Liver (tissue), 9 donors: ENCODE results near the gene OMA1. TPM values are rescaled to one million over a fixed set of nuclear protein-coding genes. Genes with fewer than 3 reads are reported as not detected.

ENCODE experiments used
- DNase-seq: peaks from one replicate; pipeline ENCODE4 v3.0.0-alpha.2; 2017; ENCODE audit warnings: low spot score
- H3K27ac ChIP-seq, 2 donors: one replicate each; pipeline ENCODE4 v1.7.0; 2013; ENCODE audit warnings: inconsistent platforms in 2 of 2, low read length in 2 of 2, control low read depth in 1 of 2, low read depth in 1 of 2, mild to moderate bottlenecking in 1 of 2
- H3K27me3 ChIP-seq, 4 donors: one replicate each; pipeline versions ENCODE4 v1.6.1 to v1.7.0; 2013; ENCODE audit warnings: low read length in 3 of 4, inconsistent platforms in 1 of 4, mild to moderate bottlenecking in 1 of 4, moderate library complexity in 1 of 4; ENCODE audit not compliant: control insufficient read depth in 4 of 4, insufficient read depth in 4 of 4
- H3K36me3 ChIP-seq, 4 donors: one replicate each; pipeline versions ENCODE4 v1.6.1 to v1.7.0; 2013; ENCODE audit warnings: low read length in 3 of 4, mild to moderate bottlenecking in 3 of 4, low read depth in 1 of 4, moderate library complexity in 1 of 4; ENCODE audit not compliant: control insufficient read depth in 4 of 4, insufficient read depth in 3 of 4
- H3K4me1 ChIP-seq, 4 donors: one replicate each; pipeline versions ENCODE4 v1.6.1 to v1.7.0; 2013; ENCODE audit warnings: low read length in 3 of 4, mild to moderate bottlenecking in 3 of 4, moderate library complexity in 1 of 4; ENCODE audit not compliant: control insufficient read depth in 4 of 4, insufficient read depth in 4 of 4
- H3K4me3 ChIP-seq, 3 donors: one replicate each; pipeline versions ENCODE4 v1.6.1 to v1.7.0; 2013; ENCODE audit warnings: low read length in 3 of 3, control low read depth in 1 of 3, low read depth in 1 of 3, mild to moderate bottlenecking in 1 of 3
- H3K9ac ChIP-seq, 2 donors: one replicate each; pipeline ENCODE4 v1.7.0; 2013; ENCODE audit warnings: low read length in 2 of 2, mild to moderate bottlenecking in 2 of 2, moderate library complexity in 2 of 2, control low read depth in 1 of 2, low read depth in 1 of 2
- H3K9me3 ChIP-seq, 4 donors: one replicate each; pipeline versions ENCODE4 v1.6.1 to v1.7.0; 2013; ENCODE audit warnings: low read length in 3 of 4; ENCODE audit not compliant: control insufficient read depth in 4 of 4
- EGR1 ChIP-seq, 2 donors: IDR thresholded peaks; 2 replicates each; pipeline ENCODE4 v1.6.1; 2016 to 2018; ENCODE audit warnings: antibody characterized with exemption in 2 of 2, low read depth in 2 of 2
- FOXA1 ChIP-seq: IDR thresholded peaks from 2 replicates; pipeline ENCODE4 v1.6.1; 2016; ENCODE audit warnings: antibody characterized with exemption
- FOXA2 ChIP-seq: IDR thresholded peaks from 2 replicates; pipeline ENCODE4 v1.6.1; 2016; ENCODE audit warnings: antibody characterized with exemption
- GABPA ChIP-seq, 2 donors: IDR thresholded peaks in 1 of 2; conservative IDR thresholded peaks in 1 of 2; 2 replicates each; pipeline ENCODE4 v1.6.1; 2016; ENCODE audit warnings: antibody characterized with exemption in 2 of 2, mild to moderate bottlenecking in 1 of 2, moderate library complexity in 1 of 2
- HNF4A ChIP-seq, 2 donors: conservative IDR thresholded peaks; 2 replicates each; pipeline ENCODE4 v1.6.1; 2016; ENCODE audit warnings: antibody characterized with exemption in 2 of 2, mild to moderate bottlenecking in 2 of 2
- HNF4G ChIP-seq: IDR thresholded peaks from 2 replicates; pipeline ENCODE4 v1.6.1; 2016; ENCODE audit warnings: antibody characterized with exemption
- JUND ChIP-seq, 2 donors: IDR thresholded peaks; 2 replicates each; pipeline ENCODE4 v1.6.1; 2016; ENCODE audit warnings: antibody characterized with exemption in 2 of 2
- RAD21 ChIP-seq, 2 donors: IDR thresholded peaks; 2 replicates each; pipeline ENCODE4 v1.6.1; 2016; ENCODE audit warnings: antibody characterized with exemption in 2 of 2, mild to moderate bottlenecking in 2 of 2
- RXRA ChIP-seq, 2 donors: IDR thresholded peaks; 2 replicates each; pipeline ENCODE4 v1.6.1; 2017 to 2018; ENCODE audit warnings: antibody characterized with exemption in 2 of 2, mild to moderate bottlenecking in 1 of 2
- TAF1 ChIP-seq: conservative IDR thresholded peaks from 2 replicates; pipeline ENCODE4 v1.6.1; 2016; ENCODE audit warnings: antibody characterized with exemption, mild to moderate bottlenecking
- YY1 ChIP-seq: IDR thresholded peaks from 2 replicates; pipeline ENCODE4 v1.6.1; 2016; ENCODE audit warnings: antibody characterized with exemption, mild to moderate bottlenecking
- WGBS: extraction: QIAGEN DNeasy Blood & Tissue Kit; methylation state at CpG from one replicate; pipeline ENCODE4 v1.1.7; 2013; 5-methylcytosine and 5-hydroxymethylcytosine counted together
- polyA plus RNA-seq, 2 donors: library from polyadenylated mRNA; stranded (reverse) in 1 of 2; unstranded in 1 of 2; fragments of 200-250 nt in 1 of 2; fragments of >200 nt in 1 of 2; fragmentation: Nextera tagmentation in 1 of 2; extraction: Ambion mirVana in 1 of 2; gene quantifications; one replicate each; pipeline versions ENCODE4 v1.2.1 to v1.2.3, GENCODE V29; 2013 to 2015
- total RNA-seq, 2 donors: library from RNA; depleted of rRNA; stranded (reverse); fragments of >200 nt; gene quantifications; one replicate each; pipeline ENCODE4 v1.2.3, GENCODE V29; 2014
- TF ChIP-seq, protein P1 (sequence below): IDR thresholded peaks from 2 replicates; pipeline ENCODE4 v1.6.1; 2016; ENCODE audit warnings: antibody characterized with exemption
- TF ChIP-seq, protein P2 (sequence below): IDR thresholded peaks from 2 replicates; pipeline ENCODE4 v1.6.1; 2016; ENCODE audit warnings: antibody characterized with exemption, mild to moderate bottlenecking
- TF ChIP-seq, protein P3 (sequence below): fragments of 150-350 bp; IDR thresholded peaks from 2 replicates; pipeline ENCODE4 v1.5.1; 2017; ENCODE audit warnings: improper control_type of control experiment, low read depth, low read length; ENCODE audit not compliant: missing input control
- TF ChIP-seq, protein P4 (sequence below): IDR thresholded peaks from 2 replicates; pipeline ENCODE4 v1.6.1; 2016; ENCODE audit warnings: antibody characterized with exemption
- TF ChIP-seq, protein P5 (sequence below): IDR thresholded peaks from 2 replicates; pipeline ENCODE4 v1.6.1; 2016; ENCODE audit warnings: antibody characterized with exemption
- donor health status: healthy.
- donor health status: healthy.
- donor health status: healthy.
- donor health status: healthy.
- donor health status: healthy.

Gene OMA1
- total and polyA plus RNA-seq, 4 donors: 9.1 to 31.0 (median 16.1) TPM

DNA sequence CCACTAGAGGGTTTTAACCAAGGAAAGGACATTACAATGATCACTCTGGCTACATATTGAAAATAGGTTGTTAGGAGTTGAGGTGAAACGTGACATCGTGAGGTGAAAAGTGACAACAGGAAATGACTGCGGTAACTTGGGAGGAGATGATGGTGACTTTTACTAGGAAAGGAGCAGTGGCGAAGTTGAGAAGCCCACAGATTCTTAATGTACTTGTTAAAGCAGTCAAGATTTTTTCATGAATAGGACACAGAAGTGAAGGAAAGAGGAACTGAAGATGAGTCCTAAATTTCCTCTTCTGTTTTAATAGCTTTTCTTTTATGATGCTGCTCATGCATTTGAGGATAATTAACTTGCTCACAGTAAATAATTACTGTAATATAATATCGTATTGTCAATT lies 59.5 kb downstream of the OMA1 start:
- no peak for DNase-seq
- Histone ChIP-seq H3K27ac (no peak overlapping the region), H3K36me3 (peaks cover 0 to 3% (median under 1%) of the 10 kb centered on the region in 4 donors), H3K9me3 (no peaks in the 10 kb centered on the region), H3K27me3 (no peaks in the 10 kb centered on the region), H3K4me3 (no peak overlapping the region), H3K9ac (no peak overlapping the region), H3K4me1 (no peaks in the 10 kb centered on the region)
- TF ChIP-seq YY1 (no peak), TAF1 (no peak), FOXA1 (no peak), HNF4G (no peak), HNF4A (conservative IDR thresholded peaks at IDR 0.05) (no peak), GABPA (IDR thresholded peaks at IDR 0.05 in 1 of 2, conservative IDR thresholded peaks at IDR 0.05 in 1 of 2) (no peak), RAD21 (IDR thresholded peaks at IDR 0.05) (no peak), EGR1 (IDR thresholded peaks at IDR 0.05; ENCODE audit: low read depth in 2 of 2) (no peak), RXRA (IDR thresholded peaks at IDR 0.05) (no peak), JUND (IDR thresholded peaks at IDR 0.05) (no peak)
- TF ChIP-seq, protein P1, sequence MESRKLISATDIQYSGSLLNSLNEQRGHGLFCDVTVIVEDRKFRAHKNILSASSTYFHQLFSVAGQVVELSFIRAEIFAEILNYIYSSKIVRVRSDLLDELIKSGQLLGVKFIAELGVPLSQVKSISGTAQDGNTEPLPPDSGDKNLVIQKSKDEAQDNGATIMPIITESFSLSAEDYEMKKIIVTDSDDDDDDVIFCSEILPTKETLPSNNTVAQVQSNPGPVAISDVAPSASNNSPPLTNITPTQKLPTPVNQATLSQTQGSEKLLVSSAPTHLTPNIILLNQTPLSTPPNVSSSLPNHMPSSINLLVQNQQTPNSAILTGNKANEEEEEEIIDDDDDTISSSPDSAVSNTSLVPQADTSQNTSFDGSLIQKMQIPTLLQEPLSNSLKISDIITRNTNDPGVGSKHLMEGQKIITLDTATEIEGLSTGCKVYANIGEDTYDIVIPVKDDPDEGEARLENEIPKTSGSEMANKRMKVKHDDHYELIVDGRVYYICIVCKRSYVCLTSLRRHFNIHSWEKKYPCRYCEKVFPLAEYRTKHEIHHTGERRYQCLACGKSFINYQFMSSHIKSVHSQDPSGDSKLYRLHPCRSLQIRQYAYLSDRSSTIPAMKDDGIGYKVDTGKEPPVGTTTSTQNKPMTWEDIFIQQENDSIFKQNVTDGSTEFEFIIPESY: no peak
- TF ChIP-seq, protein P2, sequence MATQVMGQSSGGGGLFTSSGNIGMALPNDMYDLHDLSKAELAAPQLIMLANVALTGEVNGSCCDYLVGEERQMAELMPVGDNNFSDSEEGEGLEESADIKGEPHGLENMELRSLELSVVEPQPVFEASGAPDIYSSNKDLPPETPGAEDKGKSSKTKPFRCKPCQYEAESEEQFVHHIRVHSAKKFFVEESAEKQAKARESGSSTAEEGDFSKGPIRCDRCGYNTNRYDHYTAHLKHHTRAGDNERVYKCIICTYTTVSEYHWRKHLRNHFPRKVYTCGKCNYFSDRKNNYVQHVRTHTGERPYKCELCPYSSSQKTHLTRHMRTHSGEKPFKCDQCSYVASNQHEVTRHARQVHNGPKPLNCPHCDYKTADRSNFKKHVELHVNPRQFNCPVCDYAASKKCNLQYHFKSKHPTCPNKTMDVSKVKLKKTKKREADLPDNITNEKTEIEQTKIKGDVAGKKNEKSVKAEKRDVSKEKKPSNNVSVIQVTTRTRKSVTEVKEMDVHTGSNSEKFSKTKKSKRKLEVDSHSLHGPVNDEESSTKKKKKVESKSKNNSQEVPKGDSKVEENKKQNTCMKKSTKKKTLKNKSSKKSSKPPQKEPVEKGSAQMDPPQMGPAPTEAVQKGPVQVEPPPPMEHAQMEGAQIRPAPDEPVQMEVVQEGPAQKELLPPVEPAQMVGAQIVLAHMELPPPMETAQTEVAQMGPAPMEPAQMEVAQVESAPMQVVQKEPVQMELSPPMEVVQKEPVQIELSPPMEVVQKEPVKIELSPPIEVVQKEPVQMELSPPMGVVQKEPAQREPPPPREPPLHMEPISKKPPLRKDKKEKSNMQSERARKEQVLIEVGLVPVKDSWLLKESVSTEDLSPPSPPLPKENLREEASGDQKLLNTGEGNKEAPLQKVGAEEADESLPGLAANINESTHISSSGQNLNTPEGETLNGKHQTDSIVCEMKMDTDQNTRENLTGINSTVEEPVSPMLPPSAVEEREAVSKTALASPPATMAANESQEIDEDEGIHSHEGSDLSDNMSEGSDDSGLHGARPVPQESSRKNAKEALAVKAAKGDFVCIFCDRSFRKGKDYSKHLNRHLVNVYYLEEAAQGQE: no peak
- TF ChIP-seq, protein P3, sequence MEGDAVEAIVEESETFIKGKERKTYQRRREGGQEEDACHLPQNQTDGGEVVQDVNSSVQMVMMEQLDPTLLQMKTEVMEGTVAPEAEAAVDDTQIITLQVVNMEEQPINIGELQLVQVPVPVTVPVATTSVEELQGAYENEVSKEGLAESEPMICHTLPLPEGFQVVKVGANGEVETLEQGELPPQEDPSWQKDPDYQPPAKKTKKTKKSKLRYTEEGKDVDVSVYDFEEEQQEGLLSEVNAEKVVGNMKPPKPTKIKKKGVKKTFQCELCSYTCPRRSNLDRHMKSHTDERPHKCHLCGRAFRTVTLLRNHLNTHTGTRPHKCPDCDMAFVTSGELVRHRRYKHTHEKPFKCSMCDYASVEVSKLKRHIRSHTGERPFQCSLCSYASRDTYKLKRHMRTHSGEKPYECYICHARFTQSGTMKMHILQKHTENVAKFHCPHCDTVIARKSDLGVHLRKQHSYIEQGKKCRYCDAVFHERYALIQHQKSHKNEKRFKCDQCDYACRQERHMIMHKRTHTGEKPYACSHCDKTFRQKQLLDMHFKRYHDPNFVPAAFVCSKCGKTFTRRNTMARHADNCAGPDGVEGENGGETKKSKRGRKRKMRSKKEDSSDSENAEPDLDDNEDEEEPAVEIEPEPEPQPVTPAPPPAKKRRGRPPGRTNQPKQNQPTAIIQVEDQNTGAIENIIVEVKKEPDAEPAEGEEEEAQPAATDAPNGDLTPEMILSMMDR: no peak
- TF ChIP-seq, protein P4, sequence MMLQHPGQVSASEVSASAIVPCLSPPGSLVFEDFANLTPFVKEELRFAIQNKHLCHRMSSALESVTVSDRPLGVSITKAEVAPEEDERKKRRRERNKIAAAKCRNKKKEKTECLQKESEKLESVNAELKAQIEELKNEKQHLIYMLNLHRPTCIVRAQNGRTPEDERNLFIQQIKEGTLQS: no peak
- TF ChIP-seq, protein P5, sequence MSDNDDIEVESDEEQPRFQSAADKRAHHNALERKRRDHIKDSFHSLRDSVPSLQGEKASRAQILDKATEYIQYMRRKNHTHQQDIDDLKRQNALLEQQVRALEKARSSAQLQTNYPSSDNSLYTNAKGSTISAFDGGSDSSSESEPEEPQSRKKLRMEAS: no peak
- WGBS: 91% methylated on average over 5 of the region's 5 CpGs

DNA sequence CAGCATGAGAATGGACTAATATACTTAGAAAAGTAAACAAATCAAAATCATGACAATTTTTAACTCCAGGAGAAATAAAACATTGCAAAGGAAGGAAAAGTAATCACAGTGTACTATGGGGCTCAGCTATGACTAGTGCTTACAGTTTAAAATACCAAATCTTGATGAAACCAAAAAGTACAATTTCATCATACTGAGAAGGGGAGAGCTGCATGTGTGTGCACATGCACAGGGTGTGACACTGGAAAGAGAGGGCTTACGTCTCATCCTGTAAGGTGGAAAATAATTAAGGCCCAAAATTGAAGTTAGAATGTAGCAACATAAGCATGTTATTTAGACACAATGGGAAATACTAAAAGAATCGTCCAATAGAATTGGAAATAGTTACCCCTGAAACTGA lies 64.6 kb downstream of the OMA1 start:
- Histone ChIP-seq H3K27me3 (no peaks in the 10 kb centered on the region), H3K9ac (no peak overlapping the region), H3K36me3 (peaks cover 0 to 3% (median 2%) of the 10 kb centered on the region in 4 donors), H3K4me1 (no peaks in the 10 kb centered on the region), H3K4me3 (no peak overlapping the region), H3K9me3 (no peaks in the 10 kb centered on the region), H3K27ac (no peak overlapping the region)
- TF ChIP-seq FOXA2: no peak
- TF ChIP-seq, protein P2: no peak
- TF ChIP-seq RAD21 (IDR thresholded peaks at IDR 0.05): no peak
- TF ChIP-seq TAF1: no peak
- TF ChIP-seq YY1: no peak
- no peak for TF ChIP-seq JUND (IDR thresholded peaks at IDR 0.05)
- TF ChIP-seq RXRA (IDR thresholded peaks at IDR 0.05): no peak
- TF ChIP-seq, protein P1: no peak
- TF ChIP-seq, protein P5: no peak
- 97% methylated on average over 2 of the region's 2 CpGs for WGBS
- no peak for DNase-seq
